HG03571 (cell line): ENCODE results near the gene RRAGC.

ENCODE experiments used
- ATAC-seq: cut with Tn5 transposase; IDR thresholded peaks from one replicate; pipeline ENCODE4 v1.9.1; 2021; ENCODE audit not compliant: unreplicated experiment

RRAGC gene

GRCh38 chr1:38859561-38860453 is at the start of gene RRAGC:
Gene RRAGC, minus strand, starts transcription at chr1:38859772. Its CDS starts 126 bp downstream, at chr1:38859646.
- ATAC-seq, result peak; percentile 91

GRCh38 chr1:38908821-38909220 is 49.2 kb upstream of the RRAGC start:
- no peak for ATAC-seq

- no peak for ATAC-seq
Observed at GRCh38 chr1:38905985-38906384, 46.4 kb upstream of the RRAGC start.

GRCh38 chr1:38899560-38899959 is 40.0 kb upstream of the RRAGC start:
- ATAC-seq, result no peak

GRCh38 chr1:38898653-38899230 is 39.2 kb upstream of the RRAGC start:
- no peak for ATAC-seq

GRCh38 chr1:38896169-38896568 is 36.6 kb upstream of the RRAGC start:
- ATAC-seq, result no peak

GRCh38 chr1:38892976-38893375 is 33.4 kb upstream of the RRAGC start:
- ATAC-seq, result no peak

GRCh38 chr1:38891753-38892152 is 32.2 kb upstream of the RRAGC start:
- no peak for ATAC-seq

GRCh38 chr1:38889589-38889988 is 30.0 kb upstream of the RRAGC start:
- ATAC-seq, result no peak

GRCh38 chr1:38888423-38889333 is 29.1 kb upstream of the RRAGC start:
- ATAC-seq, result no peak

GRCh38 chr1:38885092-38885491 is 25.5 kb upstream of the RRAGC start:
- ATAC-seq, result no peak

- no peak for ATAC-seq
Observed at GRCh38 chr1:38881487-38881886, 21.9 kb upstream of the RRAGC start, which contains the start of gene GJA9. Gene GJA9, minus strand, starts transcription at chr1:38881587. Its CDS starts 5,489 bp downstream, at chr1:38876098.

GRCh38 chr1:38875811-38876210 is 16.2 kb upstream of the RRAGC start:
- no peak for ATAC-seq

GRCh38 chr1:38873027-38873969 is 13.7 kb upstream of the RRAGC start, which contains the start of gene MYCBP:
Gene MYCBP, minus strand, starts transcription at chr1:38873348. Its CDS starts 43 bp downstream, at chr1:38873305.
- peak; percentile 97 for ATAC-seq

- ATAC-seq, result peak; percentile 29
Observed at GRCh38 chr1:38872401-38873026, 12.9 kb upstream of the RRAGC start.

- ATAC-seq, result no peak
Observed at GRCh38 chr1:38870996-38871395, 11.4 kb upstream of the RRAGC start.

- no peak for ATAC-seq
Observed at GRCh38 chr1:38867208-38867607, 7.6 kb upstream of the RRAGC start.

GRCh38 chr1:38865112-38865715 is 5.6 kb upstream of the RRAGC start:
- no peak for ATAC-seq

GRCh38 chr1:38860454-38860795 is 853 bp upstream of the RRAGC start:
- ATAC-seq, result no peak
